Mesodermal cell (in vitro differentiated cells): ENCODE data around the gene BANF2.
A peak's percentile ranks its signal among the peaks of the same experiment; 100 is the strongest.

Experiments used
- H3K27ac ChIP-seq: 2 replicates; pipeline ENCODE4 v1.7.0; 2013; ENCODE audit warnings: mild to moderate bottlenecking, low read depth, low read length, moderate library complexity; ENCODE audit not compliant: severe bottlenecking
- H3K36me3 ChIP-seq: 2 replicates; pipeline ENCODE4 v1.7.1; 2013; ENCODE audit warnings: mild to moderate bottlenecking, low read length, moderate library complexity; ENCODE audit not compliant: control insufficient read depth, insufficient read depth
- H3K4me1 ChIP-seq: one replicate; pipeline ENCODE4 v1.7.1; 2013; ENCODE audit warnings: mild to moderate bottlenecking, low read length; ENCODE audit not compliant: insufficient read depth, control insufficient read depth, poor library complexity, severe bottlenecking
- H3K4me3 ChIP-seq: 2 replicates; pipeline ENCODE4 v1.7.0; 2013; ENCODE audit warnings: low read length, control low read depth, mild to moderate bottlenecking; ENCODE audit not compliant: insufficient read depth, poor library complexity, severe bottlenecking; ENCODE audit errors: extremely low read depth
- H3K9me3 ChIP-seq: 2 replicates; pipeline ENCODE4 v1.7.1; 2013; ENCODE audit warnings: mild to moderate bottlenecking, low read length, moderate library complexity; ENCODE audit not compliant: control insufficient read depth
- WGBS, 2 experiments: methylation state at CpG; one replicate each; pipeline ENCODE4 v1.1.5; 2013; ENCODE audit warnings: missing lambda C conversion rate in 2 of 2; ENCODE audit not compliant: insufficient coverage in 2 of 2; 5-methylcytosine and 5-hydroxymethylcytosine counted together

Gene BANF2

GRCh38 chr20:17675519-17676377 is 24.0 kb upstream of the BANF2 start:
- 89 to 93% methylated on average over 10 of the region's 13 CpGs for WGBS, 2 experiments
- H3K4me1 ChIP-seq, result peaks cover 17% of the 10 kb centered on the region
- peaks cover 84% of the 10 kb centered on the region for H3K36me3 ChIP-seq
- H3K4me3 ChIP-seq, result no peak overlapping the region
- no peaks in the 10 kb centered on the region for H3K9me3 ChIP-seq
- H3K27ac ChIP-seq, result no peak overlapping the region

- 100% methylated on average over 1 of the region's 4 CpGs; no CpG with 5 or more reads in 1 of the 2 experiments for WGBS, 2 experiments
- H3K36me3 ChIP-seq, result peaks cover 80% of the 10 kb centered on the region
- H3K9me3 ChIP-seq, result no peaks in the 10 kb centered on the region
- peaks cover 17% of the 10 kb centered on the region for H3K4me1 ChIP-seq
- H3K4me3 ChIP-seq, result no peak overlapping the region
- H3K27ac ChIP-seq, result no peak overlapping the region
Observed at GRCh38 chr20:17676378-17676759, 23.4 kb upstream of the BANF2 start.

- H3K9me3 ChIP-seq, result no peaks in the 10 kb centered on the region
- 90% methylated on average over 2 of the region's 2 CpGs; no CpG with 5 or more reads in 1 of the 2 experiments for WGBS, 2 experiments
- peaks cover 74% of the 10 kb centered on the region for H3K36me3 ChIP-seq
- peaks cover 17% of the 10 kb centered on the region for H3K4me1 ChIP-seq
- H3K4me3 ChIP-seq, result no peak overlapping the region
- H3K27ac ChIP-seq, result no peak overlapping the region
Observed at GRCh38 chr20:17676942-17677341, 22.8 kb upstream of the BANF2 start.

- peaks cover 17% of the 10 kb centered on the region for H3K4me1 ChIP-seq
- no peak overlapping the region for H3K4me3 ChIP-seq
- no peaks in the 10 kb centered on the region for H3K9me3 ChIP-seq
- no peak overlapping the region for H3K27ac ChIP-seq
- WGBS, 2 experiments, result 50 to 100% methylated on average over 1 of the region's 2 CpGs
- H3K36me3 ChIP-seq, result peaks cover 61% of the 10 kb centered on the region
Observed at GRCh38 chr20:17678295-17678694, 21.5 kb upstream of the BANF2 start.

GRCh38 chr20:17678886-17679285 is 20.9 kb upstream of the BANF2 start:
- whole genome bisulfite sequencing, 2 experiments, result 100% methylated on average over 2 of the region's 3 CpGs; no CpG with 5 or more reads in 1 of the 2 experiments
- H3K27ac ChIP-seq, result no peak overlapping the region
- no peaks in the 10 kb centered on the region for H3K9me3 ChIP-seq
- no peak overlapping the region for H3K4me3 ChIP-seq
- peaks cover 61% of the 10 kb centered on the region for H3K36me3 ChIP-seq
- peaks cover 17% of the 10 kb centered on the region for H3K4me1 ChIP-seq

- no peaks in the 10 kb centered on the region for H3K9me3 ChIP-seq
- whole genome bisulfite sequencing, 2 experiments, result 12% methylated on average over 12 to 22 of the region's 27 CpGs
- H3K4me3 ChIP-seq, result peak overlapping the region; percentile 62
- H3K27ac ChIP-seq, result peak overlapping the region; percentile 83
- peaks cover 17% of the 10 kb centered on the region for H3K4me1 ChIP-seq
- peaks cover 50% of the 10 kb centered on the region for H3K36me3 ChIP-seq
Observed at GRCh38 chr20:17679941-17680835, 19.6 kb upstream of the BANF2 start.

GRCh38 chr20:17680836-17681725 is 18.7 kb upstream of the BANF2 start:
- H3K9me3 ChIP-seq, result no peaks in the 10 kb centered on the region
- peak overlapping the region; percentile 94 for H3K27ac ChIP-seq
- peak overlapping the region; percentile 62 for H3K4me3 ChIP-seq
- H3K4me1 ChIP-seq, result peaks cover 17% of the 10 kb centered on the region
- 0 to 1% methylated on average over 54 to 78 of the region's 110 CpGs for WGBS, 2 experiments
- peaks cover 42% of the 10 kb centered on the region for H3K36me3 ChIP-seq

- peak overlapping the region; percentile 94 for H3K27ac ChIP-seq
- H3K4me3 ChIP-seq, result peak overlapping the region; percentile 61
- no peaks in the 10 kb centered on the region for H3K9me3 ChIP-seq
- 0% methylated on average over 22 to 30 of the region's 65 CpGs for WGBS, 2 experiments
- peaks cover 17% of the 10 kb centered on the region for H3K4me1 ChIP-seq
- peaks cover 36% of the 10 kb centered on the region for H3K36me3 ChIP-seq
Observed at GRCh38 chr20:17681726-17682102, 18.1 kb upstream of the BANF2 start.

- Histone ChIP-seq H3K4me1 (peaks cover 17% of the 10 kb centered on the region), H3K9me3 (no peaks in the 10 kb centered on the region), H3K4me3 (peak within 1 kb of the TSS; percentile 61), H3K36me3 (peaks cover 30% of the 10 kb centered on the region), H3K27ac (peak within 1 kb of the TSS; percentile 94)
- whole genome bisulfite sequencing, 2 experiments, result 0 to 1% methylated on average over 50 to 55 of the region's 79 CpGs
Observed at GRCh38 chr20:17682103-17682888, 17.5 kb upstream of the BANF2 start, which contains the start of gene RRBP1. RRBP1 (minus strand) TSS chr20:17682242; CDS start chr20:17660507, 21,735 bp downstream.
